NB4 (cell line): ENCODE data around the gene SEC24A.

Experiments
- CTCF ChIP-seq: IDR thresholded peaks from one replicate; pipeline ENCODE4 v1.5.1; 2012; ENCODE audit warnings: low read depth, low read length
- MYC ChIP-seq: IDR thresholded peaks from 2 replicates; pipeline ENCODE4 v1.6.1; 2011; ENCODE audit warnings: low read depth, low read length
- POLR2A ChIP-seq: IDR thresholded peaks from 2 replicates; pipeline ENCODE4 v1.6.1; 2011; ENCODE audit warnings: mild to moderate bottlenecking; ENCODE audit not compliant: insufficient read length; ENCODE audit errors: extremely low read depth

GRCh38 chr5:134735243-134735642, 86.7 kb downstream of the SEC24A start:
- TF ChIP-seq CTCF (no peak), MYC (no peak), POLR2A (no peak)
